ENCODE data around the gene SULT1C3. TPM values are rescaled to one million over a fixed set of nuclear protein-coding genes. Genes with fewer than 3 reads are reported as not detected.

SULT1C3 gene
- total and polyA plus RNA-seq, 4 donors: not detected

GRCh38 chr2:108278631-108279030 is 38.9 kb downstream of the SULT1C3 start:
- Histone ChIP-seq H3K4me3 (ENCODE audit: low read depth in 1 of 3, low read length in 3 of 3) (no peak overlapping the region), H3K4me1 (ENCODE audit: control insufficient read depth in 4 of 4, insufficient read depth in 4 of 4, low read length in 3 of 4) (no peaks in the 10 kb centered on the region), H3K9ac (ENCODE audit: low read depth in 1 of 2, low read length in 2 of 2) (no peak overlapping the region), H3K9me3 (ENCODE audit: control insufficient read depth in 4 of 4, low read length in 3 of 4) (no peaks in the 10 kb centered on the region), H3K36me3 (ENCODE audit: control insufficient read depth in 4 of 4, insufficient read depth in 3 of 4, low read depth in 1 of 4, low read length in 3 of 4) (no peaks in the 10 kb centered on the region), H3K27me3 (ENCODE audit: control insufficient read depth in 4 of 4, insufficient read depth in 4 of 4, low read length in 3 of 4) (no peaks in the 10 kb centered on the region), H3K27ac (ENCODE audit: low read depth in 1 of 2, low read length in 2 of 2) (no peak overlapping the region)
- DNase-seq (ENCODE audit: low spot score): no peak
- WGBS: 61% methylated on average over 2 of the region's 2 CpGs
- TF ChIP-seq EGR1 (IDR thresholded peaks at IDR 0.05; ENCODE audit: low read depth in 2 of 2) (no peak), HNF4G (IDR thresholded peaks at IDR 0.05) (no peak), FOXA2 (IDR thresholded peaks at IDR 0.05) (no peak), RAD21 (IDR thresholded peaks at IDR 0.05) (no peak), JUND (IDR thresholded peaks at IDR 0.05) (no peak), RXRA (IDR thresholded peaks at IDR 0.05) (no peak), NR2F2 (IDR thresholded peaks at IDR 0.05) (no peak)
- TF ChIP-seq, protein P1, sequence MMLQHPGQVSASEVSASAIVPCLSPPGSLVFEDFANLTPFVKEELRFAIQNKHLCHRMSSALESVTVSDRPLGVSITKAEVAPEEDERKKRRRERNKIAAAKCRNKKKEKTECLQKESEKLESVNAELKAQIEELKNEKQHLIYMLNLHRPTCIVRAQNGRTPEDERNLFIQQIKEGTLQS (IDR thresholded peaks at IDR 0.05): no peak
- TF ChIP-seq, protein P2, sequence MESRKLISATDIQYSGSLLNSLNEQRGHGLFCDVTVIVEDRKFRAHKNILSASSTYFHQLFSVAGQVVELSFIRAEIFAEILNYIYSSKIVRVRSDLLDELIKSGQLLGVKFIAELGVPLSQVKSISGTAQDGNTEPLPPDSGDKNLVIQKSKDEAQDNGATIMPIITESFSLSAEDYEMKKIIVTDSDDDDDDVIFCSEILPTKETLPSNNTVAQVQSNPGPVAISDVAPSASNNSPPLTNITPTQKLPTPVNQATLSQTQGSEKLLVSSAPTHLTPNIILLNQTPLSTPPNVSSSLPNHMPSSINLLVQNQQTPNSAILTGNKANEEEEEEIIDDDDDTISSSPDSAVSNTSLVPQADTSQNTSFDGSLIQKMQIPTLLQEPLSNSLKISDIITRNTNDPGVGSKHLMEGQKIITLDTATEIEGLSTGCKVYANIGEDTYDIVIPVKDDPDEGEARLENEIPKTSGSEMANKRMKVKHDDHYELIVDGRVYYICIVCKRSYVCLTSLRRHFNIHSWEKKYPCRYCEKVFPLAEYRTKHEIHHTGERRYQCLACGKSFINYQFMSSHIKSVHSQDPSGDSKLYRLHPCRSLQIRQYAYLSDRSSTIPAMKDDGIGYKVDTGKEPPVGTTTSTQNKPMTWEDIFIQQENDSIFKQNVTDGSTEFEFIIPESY (IDR thresholded peaks at IDR 0.05): no peak
- TF ChIP-seq, protein P3, sequence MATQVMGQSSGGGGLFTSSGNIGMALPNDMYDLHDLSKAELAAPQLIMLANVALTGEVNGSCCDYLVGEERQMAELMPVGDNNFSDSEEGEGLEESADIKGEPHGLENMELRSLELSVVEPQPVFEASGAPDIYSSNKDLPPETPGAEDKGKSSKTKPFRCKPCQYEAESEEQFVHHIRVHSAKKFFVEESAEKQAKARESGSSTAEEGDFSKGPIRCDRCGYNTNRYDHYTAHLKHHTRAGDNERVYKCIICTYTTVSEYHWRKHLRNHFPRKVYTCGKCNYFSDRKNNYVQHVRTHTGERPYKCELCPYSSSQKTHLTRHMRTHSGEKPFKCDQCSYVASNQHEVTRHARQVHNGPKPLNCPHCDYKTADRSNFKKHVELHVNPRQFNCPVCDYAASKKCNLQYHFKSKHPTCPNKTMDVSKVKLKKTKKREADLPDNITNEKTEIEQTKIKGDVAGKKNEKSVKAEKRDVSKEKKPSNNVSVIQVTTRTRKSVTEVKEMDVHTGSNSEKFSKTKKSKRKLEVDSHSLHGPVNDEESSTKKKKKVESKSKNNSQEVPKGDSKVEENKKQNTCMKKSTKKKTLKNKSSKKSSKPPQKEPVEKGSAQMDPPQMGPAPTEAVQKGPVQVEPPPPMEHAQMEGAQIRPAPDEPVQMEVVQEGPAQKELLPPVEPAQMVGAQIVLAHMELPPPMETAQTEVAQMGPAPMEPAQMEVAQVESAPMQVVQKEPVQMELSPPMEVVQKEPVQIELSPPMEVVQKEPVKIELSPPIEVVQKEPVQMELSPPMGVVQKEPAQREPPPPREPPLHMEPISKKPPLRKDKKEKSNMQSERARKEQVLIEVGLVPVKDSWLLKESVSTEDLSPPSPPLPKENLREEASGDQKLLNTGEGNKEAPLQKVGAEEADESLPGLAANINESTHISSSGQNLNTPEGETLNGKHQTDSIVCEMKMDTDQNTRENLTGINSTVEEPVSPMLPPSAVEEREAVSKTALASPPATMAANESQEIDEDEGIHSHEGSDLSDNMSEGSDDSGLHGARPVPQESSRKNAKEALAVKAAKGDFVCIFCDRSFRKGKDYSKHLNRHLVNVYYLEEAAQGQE (IDR thresholded peaks at IDR 0.05): no peak

DNA sequence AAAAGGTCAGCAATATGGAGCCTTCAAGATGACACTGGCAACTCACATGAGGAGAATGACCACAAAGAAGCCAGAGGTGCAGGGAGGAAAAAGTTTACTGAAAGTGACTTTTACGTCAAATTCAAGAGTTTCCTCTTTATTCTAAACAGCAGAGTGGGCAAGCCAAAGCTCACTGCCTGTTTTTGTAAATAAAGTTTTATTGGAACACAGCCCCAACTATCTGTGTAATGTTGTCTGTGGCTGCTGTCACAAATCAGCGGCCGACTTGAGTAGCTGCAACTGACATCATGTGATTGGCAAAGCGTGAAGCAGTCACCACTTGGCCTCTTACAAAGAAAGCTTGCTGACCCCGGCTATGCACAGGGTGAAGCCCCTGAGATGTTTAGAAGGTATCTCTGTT is 39.7 kb downstream of the SULT1C3 start:
- H3K9me3 ChIP-seq (ENCODE audit: control insufficient read depth in 4 of 4, low read length in 3 of 4): no peaks in the 10 kb centered on the region
- H3K9ac ChIP-seq (ENCODE audit: low read depth in 1 of 2, low read length in 2 of 2): no peak overlapping the region
- TF ChIP-seq, protein P2 (IDR thresholded peaks at IDR 0.05): no peak
- TF ChIP-seq, protein P3 (IDR thresholded peaks at IDR 0.05): no peak
- TF ChIP-seq RAD21 (IDR thresholded peaks at IDR 0.05) (no peak), RXRA (IDR thresholded peaks at IDR 0.05) (no peak), YY1 (IDR thresholded peaks at IDR 0.05) (no peak), HNF4A (conservative IDR thresholded peaks at IDR 0.05) (no peak), FOXA1 (IDR thresholded peaks at IDR 0.05) (no peak), MAX (IDR thresholded peaks at IDR 0.05) (no peak), FOXA2 (IDR thresholded peaks at IDR 0.05) (no peak), SP1 (IDR thresholded peaks at IDR 0.05) (no peak), HNF4G (IDR thresholded peaks at IDR 0.05) (no peak), TAF1 (conservative IDR thresholded peaks at IDR 0.05) (no peak), JUND (IDR thresholded peaks at IDR 0.05) (no peak), GABPA (IDR thresholded peaks at IDR 0.05 in 1 of 2, conservative IDR thresholded peaks at IDR 0.05 in 1 of 2) (no peak), EGR1 (IDR thresholded peaks at IDR 0.05; ENCODE audit: low read depth in 2 of 2) (no peak), NR2F2 (IDR thresholded peaks at IDR 0.05) (no peak)
- TF ChIP-seq, protein P4, sequence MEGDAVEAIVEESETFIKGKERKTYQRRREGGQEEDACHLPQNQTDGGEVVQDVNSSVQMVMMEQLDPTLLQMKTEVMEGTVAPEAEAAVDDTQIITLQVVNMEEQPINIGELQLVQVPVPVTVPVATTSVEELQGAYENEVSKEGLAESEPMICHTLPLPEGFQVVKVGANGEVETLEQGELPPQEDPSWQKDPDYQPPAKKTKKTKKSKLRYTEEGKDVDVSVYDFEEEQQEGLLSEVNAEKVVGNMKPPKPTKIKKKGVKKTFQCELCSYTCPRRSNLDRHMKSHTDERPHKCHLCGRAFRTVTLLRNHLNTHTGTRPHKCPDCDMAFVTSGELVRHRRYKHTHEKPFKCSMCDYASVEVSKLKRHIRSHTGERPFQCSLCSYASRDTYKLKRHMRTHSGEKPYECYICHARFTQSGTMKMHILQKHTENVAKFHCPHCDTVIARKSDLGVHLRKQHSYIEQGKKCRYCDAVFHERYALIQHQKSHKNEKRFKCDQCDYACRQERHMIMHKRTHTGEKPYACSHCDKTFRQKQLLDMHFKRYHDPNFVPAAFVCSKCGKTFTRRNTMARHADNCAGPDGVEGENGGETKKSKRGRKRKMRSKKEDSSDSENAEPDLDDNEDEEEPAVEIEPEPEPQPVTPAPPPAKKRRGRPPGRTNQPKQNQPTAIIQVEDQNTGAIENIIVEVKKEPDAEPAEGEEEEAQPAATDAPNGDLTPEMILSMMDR (IDR thresholded peaks at IDR 0.05; ENCODE audit: low read depth, low read length, missing input control): no peak
- TF ChIP-seq, protein P1 (IDR thresholded peaks at IDR 0.05): no peak
- H3K27me3 ChIP-seq (ENCODE audit: control insufficient read depth in 4 of 4, insufficient read depth in 4 of 4, low read length in 3 of 4): no peaks in the 10 kb centered on the region
- DNase-seq (ENCODE audit: low spot score): no peak
- H3K36me3 ChIP-seq (ENCODE audit: control insufficient read depth in 4 of 4, insufficient read depth in 3 of 4, low read depth in 1 of 4, low read length in 3 of 4): no peaks in the 10 kb centered on the region
- H3K4me3 ChIP-seq (ENCODE audit: low read depth in 1 of 3, low read length in 3 of 3): no peak overlapping the region
- WGBS: 89% methylated on average over 5 of the region's 5 CpGs
- no peaks in the 10 kb centered on the region for H3K4me1 ChIP-seq (ENCODE audit: control insufficient read depth in 4 of 4, insufficient read depth in 4 of 4, low read length in 3 of 4)
- H3K27ac ChIP-seq (ENCODE audit: low read depth in 1 of 2, low read length in 2 of 2): no peak overlapping the region

Data from liver (tissue), 9 donors.